ENCODE results near the gene GPR39. TPM values are rescaled to one million over a fixed set of nuclear protein-coding genes. Genes with fewer than 3 reads are reported as not detected.

The GPR39 gene
- total and polyA plus RNA-seq, 8 donors, result 3.9 to 24.4 (median 4.6) TPM

DNA sequence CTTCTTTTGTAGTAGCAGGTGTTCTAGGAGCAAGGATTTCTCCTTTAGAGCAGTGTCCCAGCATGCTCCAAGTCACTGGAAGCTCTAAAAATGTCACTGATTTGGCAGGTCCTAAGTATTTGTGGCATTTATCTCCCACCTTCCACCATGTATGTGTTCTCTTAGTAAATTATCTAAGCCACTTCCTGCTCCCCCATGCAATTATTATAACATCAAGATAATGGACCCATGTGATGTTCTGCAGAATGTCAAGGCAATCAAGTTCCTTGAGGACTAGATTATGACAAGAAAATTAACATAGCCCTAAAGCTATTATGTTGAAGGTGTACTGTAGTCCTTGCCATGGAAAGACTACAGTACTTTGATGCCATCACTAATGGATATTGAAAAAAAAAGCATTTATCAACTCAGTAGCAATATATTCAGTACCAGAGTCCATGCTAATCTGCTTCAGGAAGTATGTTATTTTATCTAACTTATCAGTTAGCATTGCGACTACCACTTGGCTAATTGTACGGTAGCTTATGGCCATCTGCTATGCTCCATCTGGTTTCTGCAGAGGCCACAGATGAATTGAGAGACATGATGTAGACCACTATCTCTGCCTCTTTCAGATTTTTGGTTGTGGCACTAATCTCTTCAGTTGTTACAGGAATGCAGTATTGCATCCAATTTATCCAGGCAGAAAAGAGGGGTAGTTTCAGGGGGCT is 56.7 kb downstream of the GPR39 start:
- DNase-seq, result no peak
- no peaks in the 10 kb centered on the region for H3K27me3 ChIP-seq
- no peak overlapping the region for H3K4me3 ChIP-seq
- no peaks in the 10 kb centered on the region for H3K36me3 ChIP-seq
- TF ChIP-seq, protein P1, sequence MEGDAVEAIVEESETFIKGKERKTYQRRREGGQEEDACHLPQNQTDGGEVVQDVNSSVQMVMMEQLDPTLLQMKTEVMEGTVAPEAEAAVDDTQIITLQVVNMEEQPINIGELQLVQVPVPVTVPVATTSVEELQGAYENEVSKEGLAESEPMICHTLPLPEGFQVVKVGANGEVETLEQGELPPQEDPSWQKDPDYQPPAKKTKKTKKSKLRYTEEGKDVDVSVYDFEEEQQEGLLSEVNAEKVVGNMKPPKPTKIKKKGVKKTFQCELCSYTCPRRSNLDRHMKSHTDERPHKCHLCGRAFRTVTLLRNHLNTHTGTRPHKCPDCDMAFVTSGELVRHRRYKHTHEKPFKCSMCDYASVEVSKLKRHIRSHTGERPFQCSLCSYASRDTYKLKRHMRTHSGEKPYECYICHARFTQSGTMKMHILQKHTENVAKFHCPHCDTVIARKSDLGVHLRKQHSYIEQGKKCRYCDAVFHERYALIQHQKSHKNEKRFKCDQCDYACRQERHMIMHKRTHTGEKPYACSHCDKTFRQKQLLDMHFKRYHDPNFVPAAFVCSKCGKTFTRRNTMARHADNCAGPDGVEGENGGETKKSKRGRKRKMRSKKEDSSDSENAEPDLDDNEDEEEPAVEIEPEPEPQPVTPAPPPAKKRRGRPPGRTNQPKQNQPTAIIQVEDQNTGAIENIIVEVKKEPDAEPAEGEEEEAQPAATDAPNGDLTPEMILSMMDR (IDR thresholded peaks at IDR 0.05), result no peak
- H3K9me3 ChIP-seq, result peaks cover 0 to 65% of the 10 kb centered on the region in 2 donors
- no peaks in the 10 kb centered on the region for H3K4me1 ChIP-seq
- H3K27ac ChIP-seq, result no peak overlapping the region
- ATAC-seq, result no peak
- intact Hi-C loops (cut with DNase I), result no loop called here

DNA sequence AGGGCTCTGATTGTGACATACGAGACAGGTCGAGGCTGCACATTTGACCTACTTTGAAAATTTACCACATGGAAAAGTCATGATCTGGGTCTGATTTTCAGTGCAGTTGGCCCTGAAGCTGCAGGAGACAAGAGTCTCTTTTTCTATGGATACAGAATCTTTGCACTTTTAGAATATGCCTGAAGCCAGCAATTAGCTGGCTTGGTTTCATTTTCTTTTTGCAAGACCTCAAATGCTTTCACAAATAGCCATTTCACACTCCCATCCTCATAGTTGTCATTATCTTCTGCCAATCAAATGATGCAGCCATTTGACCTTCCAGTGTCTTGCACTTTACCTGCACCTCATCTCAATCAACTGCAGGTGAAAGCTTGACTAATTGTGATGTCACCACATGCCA is 59.0 kb downstream of the GPR39 start:
- intact Hi-C loops (cut with DNase I), result no loop called here
- peaks cover 0 to 43% of the 10 kb centered on the region in 2 donors for H3K9me3 ChIP-seq
- TF ChIP-seq, protein P1 (IDR thresholded peaks at IDR 0.05), result no peak

DNA sequence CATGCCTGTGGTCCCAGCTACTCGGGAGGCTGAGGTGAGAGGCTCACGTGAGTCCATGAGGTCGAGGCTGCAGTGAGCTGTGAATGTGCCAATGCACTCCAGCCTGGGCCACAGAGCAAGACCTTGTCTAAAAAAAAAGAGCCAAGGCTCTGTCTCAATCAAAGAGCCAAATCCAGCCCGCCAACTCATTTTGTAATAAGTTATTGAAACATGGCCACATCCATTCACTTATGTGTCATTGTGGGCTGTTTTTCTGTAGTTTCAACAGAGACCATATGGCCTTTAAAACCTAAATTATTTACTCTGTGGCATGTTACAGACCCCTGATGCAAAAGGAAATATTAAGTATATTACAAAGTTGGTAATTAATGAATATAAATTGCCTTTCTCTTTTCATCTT is 60.8 kb downstream of the GPR39 start:
- H3K4me1 ChIP-seq, result no peaks in the 10 kb centered on the region
- peaks cover 0 to 26% of the 10 kb centered on the region in 2 donors for H3K9me3 ChIP-seq
- no peaks in the 10 kb centered on the region for H3K27me3 ChIP-seq
- intact Hi-C loops (cut with DNase I), result no loop called here
- no peaks in the 10 kb centered on the region for H3K36me3 ChIP-seq
- no peak overlapping the region for H3K27ac ChIP-seq
- TF ChIP-seq, protein P1 (IDR thresholded peaks at IDR 0.05), result no peak
- ATAC-seq, result no peak
- no peak overlapping the region for H3K4me3 ChIP-seq
- DNase-seq, result no peak

More for the DNA sequence above, 59.0 kb downstream of the GPR39 start:
- Histone ChIP-seq H3K27me3 (no peaks in the 10 kb centered on the region), H3K27ac (no peak overlapping the region), H3K4me3 (no peak overlapping the region), H3K36me3 (no peaks in the 10 kb centered on the region), H3K4me1 (no peaks in the 10 kb centered on the region)
- ATAC-seq (no peak), DNase-seq (no peak)

DNA sequence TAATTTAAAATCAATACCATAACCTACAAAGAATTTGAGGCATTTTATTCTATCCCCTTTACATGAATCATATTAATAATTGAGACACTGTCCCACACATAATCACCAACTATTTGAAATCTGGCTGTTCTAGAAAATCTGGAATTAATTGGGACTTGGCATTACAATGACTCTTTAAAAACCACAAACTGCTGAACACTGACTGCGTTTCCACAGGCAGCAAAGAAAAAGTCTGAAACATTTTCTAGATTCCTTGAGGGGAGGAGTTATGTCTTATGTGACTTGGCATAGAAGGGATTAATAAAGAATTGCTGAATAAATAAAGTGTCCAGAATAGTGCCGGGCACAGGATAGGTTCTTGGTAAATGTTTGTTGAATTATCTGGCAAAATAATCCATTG is 61.4 kb downstream of the GPR39 start:
- H3K27ac ChIP-seq, result peak overlapping the region in 1 of 2 donors; percentile 69
- no peaks in the 10 kb centered on the region for H3K27me3 ChIP-seq
- H3K4me3 ChIP-seq, result no peak overlapping the region
- no peaks in the 10 kb centered on the region for H3K4me1 ChIP-seq
- peaks cover 0 to 22% of the 10 kb centered on the region in 2 donors for H3K9me3 ChIP-seq
- ATAC-seq, result peak; percentile 45
- intact Hi-C loops (cut with DNase I), result no loop called here
- TF ChIP-seq, protein P1 (IDR thresholded peaks at IDR 0.05), result no peak
- no peak for DNase-seq
- H3K36me3 ChIP-seq, result no peaks in the 10 kb centered on the region

DNA sequence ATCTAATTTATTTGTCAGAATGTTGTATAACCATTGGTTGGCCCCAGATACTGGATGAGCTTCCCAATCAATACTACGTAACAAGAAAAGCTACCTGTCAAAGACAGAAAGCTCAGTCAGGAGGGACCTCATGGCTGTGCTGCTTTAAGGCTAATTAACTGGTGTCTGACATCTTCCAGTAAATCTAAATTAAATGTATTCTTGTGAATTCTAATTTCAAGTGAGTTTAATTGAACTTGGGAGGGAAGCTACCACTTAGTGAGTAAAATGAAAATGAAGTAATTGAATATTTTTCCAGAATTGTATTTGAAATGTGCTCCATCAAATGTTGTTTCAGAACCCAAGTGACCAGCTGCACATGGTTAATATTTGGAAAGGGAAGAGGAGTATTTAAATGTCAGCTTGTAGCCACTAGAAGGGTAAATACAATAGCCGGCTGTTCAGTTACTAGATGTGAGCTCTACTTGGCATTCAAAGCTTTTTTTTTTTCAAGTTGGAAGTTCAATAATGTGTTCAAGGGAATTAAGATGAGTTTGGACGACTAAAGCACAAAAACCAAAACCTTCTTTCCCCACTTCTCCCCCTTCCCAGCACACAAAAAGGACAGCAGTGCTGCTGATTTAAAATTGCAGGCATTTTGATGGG is 62.0 kb downstream of the GPR39 start:
- peak; percentile 21 for ATAC-seq
- TF ChIP-seq, protein P1 (IDR thresholded peaks at IDR 0.05), result no peak
- H3K36me3 ChIP-seq, result no peaks in the 10 kb centered on the region
- no peaks in the 10 kb centered on the region for H3K27me3 ChIP-seq
- peak overlapping the region in 1 of 2 donors; percentile 69 for H3K27ac ChIP-seq
- no peaks in the 10 kb centered on the region for H3K4me1 ChIP-seq
- H3K4me3 ChIP-seq, result no peak overlapping the region
- peaks cover 0 to 22% of the 10 kb centered on the region in 2 donors for H3K9me3 ChIP-seq
- DNase-seq, result no peak
- intact Hi-C loops (cut with DNase I), result no loop called here

Measured in left lung (tissue), 10 donors.